GM18951 (cell line): ENCODE measurements around the gene HOXB1.
"Not testable (repeated sequence)": the region's sequence is repeated elsewhere in the genome, so short reads cannot be mapped to it uniquely, and the experiment has no call there.

Source experiments
- POLR2A ChIP-seq: IDR thresholded peaks from 4 replicates; pipeline ENCODE4 v1.6.1; 2011; ENCODE audit warnings: mild to moderate bottlenecking; ENCODE audit not compliant: insufficient read length, insufficient read depth; ENCODE audit errors: extremely low read depth
- in situ Hi-C: fragments of 300-500 bp; cut with MboI; formaldehyde crosslinking; loops from one replicate; pipeline ENCODE4 v1.12.0; 2022; ENCODE audit warnings: low sequenced_read_pairs, mixed read lengths, inconsistent platforms; ENCODE audit not compliant: unreplicated experiment

The HOXB1 gene

GRCh38 chr17:48539177-48539576 is 8.4 kb upstream of the HOXB1 start:
- TF ChIP-seq POLR2A = no peak
- in situ Hi-C loops = no loop called here

- no peak for TF ChIP-seq POLR2A
- in situ Hi-C loops = no loop called here
These were observed 6.5 kb upstream of the HOXB1 start for GRCh38 chr17:48537316-48537715.

- in situ Hi-C loops = not testable (repeated sequence)
These were observed 5.2 kb upstream of the HOXB1 start for GRCh38 chr17:48535793-48536559.

DNA sequence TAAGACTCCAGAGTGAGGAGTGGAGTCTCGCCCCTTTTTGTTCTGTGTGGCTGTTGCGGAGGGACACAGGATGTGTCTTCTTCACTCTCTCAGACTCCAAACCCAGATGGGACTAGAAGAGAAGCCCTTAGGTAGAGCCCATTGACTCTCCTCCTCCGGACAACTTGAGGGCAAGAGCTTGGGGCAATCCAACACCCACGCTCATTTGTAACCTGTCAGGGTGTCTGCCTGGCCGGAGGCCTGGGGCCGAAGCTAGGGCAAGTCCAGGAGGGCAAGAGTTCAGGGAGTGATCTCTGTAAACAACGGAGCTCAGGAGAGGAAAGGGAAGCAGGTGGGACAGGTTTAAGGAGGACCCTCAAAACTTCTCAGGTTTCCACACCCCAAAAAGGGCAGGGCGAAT is 1.4 kb upstream of the HOXB1 start:
- in situ Hi-C loops = no loop called here
- no peak for TF ChIP-seq POLR2A

GRCh38 chr17:48530208-48530886 is 464 bp downstream of the HOXB1 start:
- TF ChIP-seq POLR2A = no peak
- in situ Hi-C loops = no loop called here

DNA sequence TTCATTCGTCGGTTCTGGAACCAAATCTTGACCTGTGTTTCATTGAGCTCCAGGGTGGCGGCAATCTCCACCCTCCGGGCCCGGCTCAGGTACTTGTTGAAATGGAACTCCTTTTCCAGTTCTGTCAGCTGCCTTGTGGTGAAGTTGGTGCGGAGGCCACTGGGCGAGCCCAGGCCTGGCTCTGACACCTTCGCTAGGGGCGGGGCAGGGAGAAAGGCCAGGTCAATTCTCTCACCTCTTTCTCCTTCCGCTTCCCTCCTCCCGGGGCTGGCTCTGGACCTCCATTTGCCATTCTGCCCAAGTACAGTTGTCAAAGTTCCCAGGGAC is 1.2 kb downstream of the HOXB1 start:
- TF ChIP-seq POLR2A = no peak
- in situ Hi-C loops = no loop called here

- in situ Hi-C loops = no loop called here
- TF ChIP-seq POLR2A = no peak
These were observed 1.7 kb downstream of the HOXB1 start for GRCh38 chr17:48528936-48529682.

DNA sequence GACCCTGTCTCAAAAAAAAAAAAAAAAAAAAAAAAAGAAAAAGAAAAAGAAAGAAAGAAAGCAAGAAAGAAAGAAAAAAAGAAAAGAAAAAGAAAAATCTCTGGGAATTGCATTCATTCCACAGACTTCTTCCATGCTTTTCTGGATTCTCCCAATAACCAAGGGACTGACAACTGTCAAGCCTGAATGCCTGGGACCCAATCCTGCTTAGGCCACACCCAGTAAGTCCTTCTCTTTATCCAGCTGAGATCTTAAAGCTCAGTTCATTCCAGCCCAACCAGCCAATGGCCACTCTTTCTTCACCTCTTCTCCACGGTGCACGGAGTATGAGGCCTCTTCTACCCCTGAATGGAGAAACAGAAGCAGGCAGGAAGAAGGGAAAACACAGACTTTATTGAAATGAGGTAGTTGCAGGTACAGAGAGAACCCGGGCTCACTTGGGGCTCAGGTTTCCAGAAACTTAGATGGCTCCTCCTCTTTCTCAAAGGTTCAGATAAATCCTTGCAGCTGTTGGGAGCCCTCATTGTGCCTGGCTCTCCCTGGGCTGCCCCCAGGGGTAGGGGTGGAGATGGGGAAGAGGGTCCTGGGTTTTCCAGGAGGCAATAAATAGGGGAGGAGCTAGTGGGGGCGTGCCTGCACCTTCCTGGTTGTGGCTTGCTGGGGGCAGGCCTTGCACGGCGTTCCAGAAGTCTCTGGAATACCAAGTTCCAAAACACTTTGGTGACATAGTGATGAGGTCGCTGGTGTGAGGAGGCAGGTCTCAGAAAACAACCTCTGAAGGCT is 2.5 kb downstream of the HOXB1 start:
- no peak for TF ChIP-seq POLR2A
- in situ Hi-C loops = no loop called here

GRCh38 chr17:48527547-48527932 is 3.3 kb downstream of the HOXB1 start:
- TF ChIP-seq POLR2A = no peak
- in situ Hi-C loops = no loop called here

DNA sequence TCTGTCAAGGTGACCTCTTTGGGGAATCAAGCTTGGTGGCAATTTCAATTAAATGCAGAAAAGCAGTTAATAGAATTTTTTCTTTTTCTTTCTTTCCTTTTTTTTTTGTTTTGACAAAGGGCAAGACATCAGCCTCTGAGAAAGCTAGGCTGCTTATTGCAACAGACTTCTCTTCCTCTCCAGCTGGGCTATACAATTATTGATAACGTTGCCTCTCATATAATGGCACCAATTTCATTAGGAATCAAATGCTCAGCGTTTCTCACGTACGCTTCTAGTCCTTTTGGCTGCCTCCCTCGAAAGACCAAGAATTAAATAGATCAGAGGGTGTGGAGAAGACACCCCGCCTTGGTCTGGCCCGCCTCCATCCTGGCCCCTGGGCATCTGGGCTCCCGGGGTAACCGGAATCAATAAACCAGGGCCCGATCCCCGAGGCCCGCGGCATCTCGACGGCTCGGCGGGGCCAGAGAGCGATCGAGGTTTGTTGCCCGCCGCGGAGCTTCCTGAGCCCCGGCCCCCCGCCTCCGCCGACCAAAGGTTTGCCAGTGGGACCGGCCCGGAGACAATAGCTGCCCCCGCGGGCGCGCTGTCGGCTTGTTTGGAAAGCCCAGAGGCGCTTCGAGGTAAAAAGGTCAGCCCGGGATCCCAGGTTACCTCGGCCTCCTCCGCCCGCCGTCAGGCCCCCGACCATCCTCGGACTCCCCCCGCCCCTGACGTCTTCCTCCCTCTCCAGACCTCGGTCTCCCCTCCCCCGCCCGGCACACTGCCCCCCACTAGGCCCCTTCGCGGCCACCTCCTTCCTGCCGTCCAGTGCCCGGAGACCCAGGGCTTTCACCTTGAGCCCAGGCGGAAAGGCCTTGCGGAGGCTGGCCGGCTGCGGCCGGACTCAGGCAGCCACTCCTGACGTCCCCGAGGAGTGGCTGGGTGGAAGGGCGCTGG is 3.9 kb downstream of the HOXB1 start:
- no peak for TF ChIP-seq POLR2A
- in situ Hi-C loops = no loop called here

DNA sequence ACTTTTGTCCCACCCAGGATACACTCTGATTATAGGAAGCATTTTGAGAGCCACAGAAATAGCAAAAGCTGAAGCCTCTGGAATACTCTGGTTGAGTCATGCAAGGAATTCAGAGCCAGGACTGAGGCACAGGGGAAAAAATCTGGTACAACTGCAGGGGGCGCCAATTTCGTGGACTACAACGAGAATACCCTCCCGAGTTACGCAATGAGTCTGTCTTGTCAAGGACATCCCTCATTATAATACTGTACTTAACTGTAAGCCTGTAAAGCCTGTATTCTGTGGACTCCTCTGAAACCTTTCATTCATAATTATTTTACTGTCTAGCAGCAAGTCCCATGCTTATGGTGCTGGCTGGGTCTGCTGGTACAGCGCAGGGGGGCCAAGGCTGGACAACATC is 7.8 kb downstream of the HOXB1 start:
- TF ChIP-seq POLR2A = no peak
- in situ Hi-C loops = no loop called here

DNA sequence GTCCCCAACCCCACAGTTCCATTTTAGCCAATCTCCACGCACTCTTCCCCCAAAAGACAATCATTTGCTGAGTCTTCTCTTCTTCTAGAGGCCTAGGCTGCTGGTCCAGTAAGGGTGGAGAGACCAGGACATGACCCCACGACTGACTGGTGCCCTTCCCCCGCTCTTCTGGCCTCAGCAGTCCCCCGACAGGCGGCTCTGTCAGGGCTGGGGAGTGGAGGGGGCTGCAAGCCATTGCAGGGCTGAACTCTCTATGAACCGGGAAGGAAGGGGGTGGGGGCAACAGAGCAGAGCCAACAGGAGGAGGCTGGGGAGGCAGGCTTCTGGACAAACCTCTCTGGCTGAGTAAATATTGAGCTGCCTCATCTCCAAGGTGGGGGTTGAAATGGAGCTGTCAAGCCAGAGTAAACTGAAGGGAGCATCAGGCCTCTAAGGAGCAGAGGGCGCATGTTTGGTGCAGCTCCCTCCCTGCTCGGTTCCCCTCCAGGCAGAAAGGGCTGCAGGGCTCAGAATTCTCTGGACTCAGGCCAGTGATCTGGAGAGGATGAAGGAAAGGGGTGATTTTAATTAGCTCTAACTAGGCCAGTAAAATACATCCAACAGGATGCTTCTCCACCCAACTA is 8.7 kb downstream of the HOXB1 start:
- in situ Hi-C loops = no loop called here
- no peak for TF ChIP-seq POLR2A
